Endothelial cell (in vitro differentiated cells): Measurements from ENCODE around the gene STC2. TPM values are rescaled to one million over a fixed set of nuclear protein-coding genes. Genes with fewer than 3 reads are reported as not detected.

Experiments
- DNase-seq: peaks from one replicate; pipeline ENCODE4 v3.0.0; 2021; ENCODE audit warnings: low spot score
- H3K27ac Mint-ChIP-seq: one replicate; pipeline ENCODE4 v1.8.0; 2021; ENCODE audit warnings: mixed read lengths, inconsistent platforms; ENCODE audit not compliant: unreplicated experiment
- H3K27me3 Mint-ChIP-seq: one replicate; pipeline ENCODE4 v1.8.0; 2021; ENCODE audit warnings: mild to moderate bottlenecking, moderate library complexity, mixed read lengths, inconsistent platforms; ENCODE audit not compliant: unreplicated experiment
- H3K36me3 Mint-ChIP-seq: one replicate; pipeline ENCODE4 v1.8.0; 2021; ENCODE audit warnings: mild to moderate bottlenecking, low read depth, mixed read lengths, inconsistent platforms; ENCODE audit not compliant: unreplicated experiment
- H3K4me1 Mint-ChIP-seq: one replicate; pipeline ENCODE4 v1.8.0; 2021; ENCODE audit warnings: mild to moderate bottlenecking, mixed read lengths, inconsistent platforms; ENCODE audit not compliant: unreplicated experiment
- H3K4me3 Mint-ChIP-seq: one replicate; pipeline ENCODE4 v1.8.0; 2021; ENCODE audit warnings: mild to moderate bottlenecking, mixed read lengths, inconsistent platforms; ENCODE audit not compliant: unreplicated experiment
- H3K9me3 Mint-ChIP-seq: one replicate; pipeline ENCODE4 v1.8.0; 2021; ENCODE audit warnings: mixed read lengths, inconsistent platforms; ENCODE audit not compliant: unreplicated experiment
- total RNA-seq: library from RNA; stranded (reverse); fragmentation: NEBNext Ultra II Directional; extraction: Animal tissue kit (Norgen Biotek cat#: 25700); gene quantifications from one replicate; pipeline ENCODE4 v1.2.1, GENCODE V29; 2021; ENCODE audit not compliant: unreplicated experiment
- TF ChIP-seq, protein P1 (sequence below): fragments of 200-600 bp; sonication (generic); IDR thresholded peaks from one replicate; pipeline ENCODE4 v1.5.0; 2021; ENCODE audit warnings: antibody characterized with exemption; ENCODE audit not compliant: unreplicated experiment

The STC2 gene
- total RNA-seq, 1 donor from 2014 or later, result 3.6 TPM

DNA sequence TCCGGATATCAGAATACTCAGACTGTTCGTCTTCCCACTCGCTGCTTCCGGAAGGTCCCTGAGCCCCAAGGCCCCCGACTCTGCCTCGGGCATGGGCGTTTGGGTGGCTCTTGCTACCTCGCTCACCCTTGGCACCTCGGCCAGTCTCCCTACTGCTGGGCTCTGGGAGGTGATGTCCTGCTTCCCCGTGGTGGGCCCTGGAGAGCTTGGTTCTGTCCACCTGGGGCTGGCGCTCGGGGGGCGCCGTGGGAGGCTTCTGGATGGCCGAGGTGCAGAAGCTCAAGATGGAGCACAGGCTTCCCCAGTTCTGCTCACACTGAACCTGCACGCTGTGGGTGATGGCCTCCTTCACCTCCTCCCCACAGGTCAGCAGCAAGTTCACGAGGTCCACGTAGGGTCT is 10.4 kb downstream of the STC2 start:
- DNase-seq, result no peak
- Mint-ChIP-seq H3K36me3 (peaks cover 9% of the 10 kb centered on the region), H3K4me1 (peaks cover 3% of the 10 kb centered on the region), H3K9me3 (no peaks in the 10 kb centered on the region), H3K27me3 (peaks cover 6% of the 10 kb centered on the region), H3K27ac (no peak overlapping the region), H3K4me3 (no peak overlapping the region)
- TF ChIP-seq, protein P1, sequence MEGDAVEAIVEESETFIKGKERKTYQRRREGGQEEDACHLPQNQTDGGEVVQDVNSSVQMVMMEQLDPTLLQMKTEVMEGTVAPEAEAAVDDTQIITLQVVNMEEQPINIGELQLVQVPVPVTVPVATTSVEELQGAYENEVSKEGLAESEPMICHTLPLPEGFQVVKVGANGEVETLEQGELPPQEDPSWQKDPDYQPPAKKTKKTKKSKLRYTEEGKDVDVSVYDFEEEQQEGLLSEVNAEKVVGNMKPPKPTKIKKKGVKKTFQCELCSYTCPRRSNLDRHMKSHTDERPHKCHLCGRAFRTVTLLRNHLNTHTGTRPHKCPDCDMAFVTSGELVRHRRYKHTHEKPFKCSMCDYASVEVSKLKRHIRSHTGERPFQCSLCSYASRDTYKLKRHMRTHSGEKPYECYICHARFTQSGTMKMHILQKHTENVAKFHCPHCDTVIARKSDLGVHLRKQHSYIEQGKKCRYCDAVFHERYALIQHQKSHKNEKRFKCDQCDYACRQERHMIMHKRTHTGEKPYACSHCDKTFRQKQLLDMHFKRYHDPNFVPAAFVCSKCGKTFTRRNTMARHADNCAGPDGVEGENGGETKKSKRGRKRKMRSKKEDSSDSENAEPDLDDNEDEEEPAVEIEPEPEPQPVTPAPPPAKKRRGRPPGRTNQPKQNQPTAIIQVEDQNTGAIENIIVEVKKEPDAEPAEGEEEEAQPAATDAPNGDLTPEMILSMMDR, result no peak

- Mint-ChIP-seq H3K27ac (no peak overlapping the region), H3K4me1 (peaks cover 3% of the 10 kb centered on the region), H3K9me3 (no peaks in the 10 kb centered on the region), H3K27me3 (peaks cover 6% of the 10 kb centered on the region), H3K36me3 (peaks cover 6% of the 10 kb centered on the region), H3K4me3 (no peak overlapping the region)
- DNase-seq, result no peak
- TF ChIP-seq, protein P1, result no peak
These were observed 11.0 kb downstream of the STC2 start for GRCh38 chr5:173317091-173317730.

GRCh38 chr5:173316339-173317020 is 11.7 kb downstream of the STC2 start:
- TF ChIP-seq, protein P1, result no peak
- H3K36me3 Mint-ChIP-seq, result peaks cover 6% of the 10 kb centered on the region
- H3K27ac Mint-ChIP-seq, result no peak overlapping the region
- H3K4me3 Mint-ChIP-seq, result no peak overlapping the region
- no peaks in the 10 kb centered on the region for H3K9me3 Mint-ChIP-seq
- H3K4me1 Mint-ChIP-seq, result peaks cover 3% of the 10 kb centered on the region
- no peak for DNase-seq
- H3K27me3 Mint-ChIP-seq, result peaks cover 9% of the 10 kb centered on the region

GRCh38 chr5:173315495-173316338 is 12.5 kb downstream of the STC2 start:
- no peak for DNase-seq
- Mint-ChIP-seq H3K36me3 (peaks cover 6% of the 10 kb centered on the region), H3K27me3 (peaks cover 9% of the 10 kb centered on the region), H3K9me3 (no peaks in the 10 kb centered on the region), H3K4me3 (no peak overlapping the region), H3K4me1 (peaks cover 3% of the 10 kb centered on the region), H3K27ac (no peak overlapping the region)
- TF ChIP-seq, protein P1, result no peak
